HUDEP-2 (cell line): ENCODE data around the gene WWTR1.
A peak's percentile ranks its signal among the peaks of the same experiment; 100 is the strongest.

ENCODE experiments used
- DNase-seq, 76 experiments: peaks; one replicate each; lab custom pipeline; 2025; ENCODE audit not compliant: unreplicated experiment in 76 of 76; lab: John Stamatoyannopoulos, UW

The WWTR1 gene

DNA sequence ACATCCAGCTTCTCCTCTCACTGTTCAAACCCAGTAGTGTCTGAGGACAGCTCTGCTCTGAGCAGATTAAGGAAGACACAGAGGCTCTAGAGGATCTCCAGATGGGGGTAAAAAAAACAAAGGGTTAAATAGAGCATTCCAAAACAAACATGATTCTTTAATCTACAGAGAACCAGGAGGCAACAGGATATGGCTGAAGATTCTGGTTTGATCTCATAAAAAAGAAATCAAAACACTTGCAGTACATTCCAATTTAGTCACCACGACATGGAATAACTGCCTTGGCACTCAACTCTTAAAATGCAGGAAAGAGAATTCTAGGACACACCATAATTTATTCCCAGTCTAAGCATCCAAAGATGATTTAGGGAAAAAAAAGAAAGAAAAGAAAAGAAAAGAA lies 151.3 kb downstream of the WWTR1 start:
- no peak for DNase-seq

DNA sequence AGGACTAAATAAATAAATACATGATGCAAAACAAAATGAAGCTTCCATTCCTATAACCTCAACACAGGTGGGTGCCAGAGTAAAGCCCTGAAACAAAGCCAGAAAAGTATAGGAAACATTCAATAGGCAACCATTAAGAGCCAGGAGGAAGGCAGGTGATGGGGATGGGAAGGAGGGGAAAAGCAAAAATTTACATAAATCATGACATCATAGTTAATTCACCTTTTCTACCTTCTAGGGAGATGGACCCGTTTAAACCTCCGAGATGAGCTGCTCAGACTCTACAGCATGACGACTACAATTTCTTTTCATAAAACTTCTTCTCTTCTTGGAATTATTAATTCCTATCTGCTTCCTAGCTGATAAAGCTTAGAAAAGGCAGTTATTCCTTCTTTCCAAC lies 155.4 kb downstream of the WWTR1 start:
- no peak for DNase-seq

DNA sequence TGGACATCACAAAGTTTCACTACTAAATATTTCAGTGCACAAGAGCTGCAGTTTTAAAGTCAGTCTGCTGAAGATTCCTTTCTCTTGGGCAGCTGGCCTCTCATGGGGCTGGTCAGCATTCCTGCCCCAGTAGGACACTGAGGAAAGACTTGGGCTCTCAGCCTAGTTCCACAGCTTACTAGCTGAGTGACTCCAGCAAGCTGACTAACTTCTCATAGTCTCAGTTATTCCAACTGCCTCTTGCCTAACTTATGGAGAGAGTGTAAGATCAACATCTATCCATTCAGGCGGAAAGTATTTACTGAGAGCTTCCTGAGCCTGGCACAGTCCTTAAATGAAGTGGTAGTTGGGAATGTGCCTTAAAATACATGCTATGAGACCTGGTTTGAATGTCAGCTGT lies 156.3 kb downstream of the WWTR1 start:
- DNase-seq, result no peak

DNA sequence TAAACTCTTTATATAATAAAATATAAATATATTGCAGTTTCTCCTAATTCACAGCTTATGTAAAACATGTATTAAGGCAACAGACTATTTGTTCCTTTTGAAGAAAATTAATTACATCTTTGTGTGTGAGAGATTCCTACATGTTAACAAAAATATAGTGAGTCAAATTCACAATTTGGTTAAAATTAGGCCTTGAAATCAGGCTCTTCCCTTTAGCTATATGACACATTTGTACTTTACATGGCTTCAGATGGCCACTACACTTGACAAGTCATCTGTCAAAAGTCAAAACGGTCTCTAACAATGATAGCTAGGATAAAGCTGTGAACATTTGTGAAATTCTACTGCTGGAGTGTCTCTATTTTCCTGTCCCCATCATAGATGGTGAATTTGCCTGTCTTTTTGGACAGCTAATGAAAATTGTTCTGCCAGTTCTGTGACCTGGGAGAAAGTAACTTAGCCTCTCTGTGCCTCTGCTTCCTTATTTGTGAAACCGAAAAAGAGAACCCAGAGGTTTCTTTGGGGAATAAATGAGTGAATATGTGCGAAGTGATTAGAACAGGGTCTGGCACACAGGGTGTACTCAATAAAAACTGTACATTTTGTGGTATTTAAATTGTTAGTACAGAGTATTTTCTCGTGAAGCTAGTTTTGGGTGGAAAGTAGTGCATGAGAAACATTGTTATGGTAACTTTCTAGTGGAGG lies 159.7 kb downstream of the WWTR1 start:
- no peak for DNase-seq

DNA sequence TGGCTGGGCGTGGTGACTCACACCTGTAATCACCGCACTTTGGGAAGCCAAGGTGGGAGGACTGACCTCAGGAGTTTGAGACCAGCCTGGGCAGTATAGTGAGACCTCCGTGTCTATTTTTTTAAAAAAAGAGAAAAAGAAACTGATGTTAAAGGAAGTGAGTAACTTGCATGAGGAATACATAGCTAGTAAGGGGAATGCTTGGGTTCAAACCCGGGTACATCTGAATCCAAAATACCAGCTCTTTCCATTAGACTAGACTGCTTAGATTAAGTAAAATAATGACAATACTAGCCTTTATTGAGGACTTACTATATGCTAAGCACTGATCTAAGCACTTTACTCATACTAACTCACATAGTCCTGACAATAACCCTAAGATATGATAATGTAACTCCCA lies 160.9 kb downstream of the WWTR1 start:
- DNase-seq, result no peak

DNA sequence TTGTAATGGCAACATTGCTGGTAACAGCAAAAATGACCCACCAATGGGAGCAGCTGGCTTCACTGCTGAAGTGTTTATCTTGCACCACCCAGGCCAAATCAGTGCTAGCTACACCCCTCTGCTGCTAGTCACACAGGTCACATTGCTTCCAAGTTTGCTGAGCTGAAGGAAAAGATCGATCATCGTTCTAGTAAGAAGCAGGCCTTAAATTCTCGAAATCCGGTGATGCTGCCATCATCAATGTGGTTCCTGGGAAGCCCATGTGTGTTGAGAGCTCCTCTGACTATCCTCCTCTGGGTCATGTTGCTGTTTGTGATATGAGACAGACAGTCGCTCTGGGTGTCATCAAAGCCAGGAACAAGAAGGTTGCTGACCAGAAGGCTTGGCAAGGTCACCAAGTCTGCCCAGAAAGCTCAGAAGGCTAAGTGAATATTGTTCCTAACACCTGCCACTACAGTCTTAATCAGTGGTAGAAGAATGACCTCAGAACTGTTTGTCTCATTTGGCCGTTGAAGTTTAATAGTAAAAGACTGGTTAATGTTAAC lies 162.2 kb downstream of the WWTR1 start:
- no peak for DNase-seq

DNA sequence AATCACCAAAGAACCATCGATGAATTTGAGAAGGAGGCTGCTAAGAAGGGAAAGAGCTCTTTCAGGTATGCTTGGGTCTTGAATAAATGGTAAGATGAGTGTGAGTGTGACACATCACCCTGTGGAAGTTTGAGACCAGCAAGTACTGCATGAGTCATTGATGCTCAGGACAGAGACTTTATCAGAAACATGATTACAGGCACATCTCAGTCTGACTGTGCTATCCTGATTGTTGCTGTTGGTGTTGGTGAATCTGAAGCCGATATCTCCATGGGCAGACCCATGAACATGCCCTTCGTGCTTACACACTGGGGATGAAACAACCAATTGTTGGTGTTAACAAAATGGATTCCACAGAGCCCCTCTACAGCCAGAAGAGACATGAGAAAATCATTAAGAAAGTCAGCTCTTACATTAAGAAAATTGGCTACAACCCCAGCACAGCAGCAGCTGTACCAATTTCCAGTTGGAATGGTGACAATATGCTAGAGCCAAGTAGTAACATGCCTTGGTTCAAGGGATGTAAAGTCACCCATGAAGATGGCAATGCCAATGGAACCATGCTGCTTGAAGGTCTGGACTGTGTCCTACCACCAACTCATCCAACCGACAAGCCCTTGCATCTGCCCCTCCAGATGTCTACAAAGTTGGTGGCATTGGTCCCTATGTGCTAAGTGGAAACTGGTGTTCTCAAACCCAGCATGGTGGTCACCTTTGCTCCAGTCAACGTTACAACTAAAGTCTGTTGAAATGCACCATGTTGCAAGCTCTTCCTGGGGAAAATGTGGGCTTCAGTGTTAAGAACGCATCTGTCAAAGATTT lies 162.9 kb downstream of the WWTR1 start:
- DNase-seq, result peak in 8 of 76 experiments; percentile 1 to 32 (median 14)

DNA sequence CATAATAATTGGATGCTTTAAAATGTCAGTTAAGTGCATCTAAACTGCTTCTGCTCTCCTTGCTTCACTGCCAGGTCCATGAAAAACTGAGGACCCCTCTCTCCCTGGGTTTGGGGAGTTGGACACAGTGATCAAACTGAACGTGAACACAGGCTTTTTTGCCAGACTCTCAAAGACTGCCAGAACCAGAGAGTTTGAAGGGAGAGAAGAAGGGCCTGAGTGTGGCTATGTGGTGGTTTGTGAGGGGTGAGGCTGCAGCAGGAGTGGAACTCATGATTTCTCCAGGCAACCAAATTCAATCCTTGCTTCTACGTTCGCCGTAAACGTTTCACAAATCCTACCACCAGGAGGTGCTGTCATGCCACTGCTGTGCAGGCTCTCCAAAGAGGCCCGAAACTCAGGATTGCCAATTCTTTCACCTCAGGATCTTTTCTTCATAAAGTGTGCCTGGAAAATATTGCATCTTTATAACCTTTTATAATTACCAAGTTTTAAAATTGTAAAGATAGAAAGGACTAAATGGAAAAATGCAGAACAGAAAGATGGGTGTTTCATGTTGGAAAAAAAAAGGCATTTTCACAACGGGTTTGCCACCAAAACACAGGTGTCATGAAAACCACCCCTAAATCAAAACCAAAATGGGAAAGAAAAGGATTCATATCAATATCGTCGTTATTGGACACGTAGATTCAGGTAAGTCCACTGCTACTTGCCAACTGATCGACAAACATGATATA lies 163.6 kb downstream of the WWTR1 start:
- peak in 36 of 76 experiments; percentile 2 to 57 (median 16) for DNase-seq

DNA sequence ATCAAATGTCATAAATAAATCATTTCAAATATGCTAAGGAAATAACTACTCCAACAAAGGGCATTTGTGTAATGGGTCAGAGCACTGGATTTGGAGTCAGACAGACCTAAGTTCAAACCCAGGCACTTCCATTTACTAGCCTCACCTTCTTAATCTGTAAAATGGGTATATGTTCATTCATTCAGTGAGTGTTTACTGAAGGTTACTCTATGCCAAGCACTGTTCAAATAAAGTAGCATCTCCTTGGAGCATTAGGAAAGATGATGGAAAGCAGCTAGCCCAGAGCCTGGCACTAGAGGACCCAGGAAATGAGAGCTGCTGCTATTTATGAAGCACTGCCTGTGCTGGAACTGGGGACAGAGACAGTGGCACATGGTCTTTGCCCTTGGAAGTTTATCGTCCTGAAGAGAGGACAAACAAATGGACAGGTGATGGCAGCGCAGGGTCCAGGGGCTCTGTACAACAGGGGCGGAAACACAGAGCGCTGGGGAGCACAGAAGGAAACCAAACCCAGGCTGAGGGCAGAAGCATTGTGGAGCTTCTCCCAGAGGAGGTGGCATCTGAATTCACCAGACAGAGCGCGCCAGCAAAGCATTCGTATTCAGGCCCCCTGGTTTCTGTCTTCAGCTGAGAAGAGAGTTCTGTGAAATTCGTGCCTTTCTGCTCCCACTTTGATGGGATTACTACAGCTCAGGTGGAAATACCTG lies 164.4 kb downstream of the WWTR1 start:
- DNase-seq, result no peak

DNA sequence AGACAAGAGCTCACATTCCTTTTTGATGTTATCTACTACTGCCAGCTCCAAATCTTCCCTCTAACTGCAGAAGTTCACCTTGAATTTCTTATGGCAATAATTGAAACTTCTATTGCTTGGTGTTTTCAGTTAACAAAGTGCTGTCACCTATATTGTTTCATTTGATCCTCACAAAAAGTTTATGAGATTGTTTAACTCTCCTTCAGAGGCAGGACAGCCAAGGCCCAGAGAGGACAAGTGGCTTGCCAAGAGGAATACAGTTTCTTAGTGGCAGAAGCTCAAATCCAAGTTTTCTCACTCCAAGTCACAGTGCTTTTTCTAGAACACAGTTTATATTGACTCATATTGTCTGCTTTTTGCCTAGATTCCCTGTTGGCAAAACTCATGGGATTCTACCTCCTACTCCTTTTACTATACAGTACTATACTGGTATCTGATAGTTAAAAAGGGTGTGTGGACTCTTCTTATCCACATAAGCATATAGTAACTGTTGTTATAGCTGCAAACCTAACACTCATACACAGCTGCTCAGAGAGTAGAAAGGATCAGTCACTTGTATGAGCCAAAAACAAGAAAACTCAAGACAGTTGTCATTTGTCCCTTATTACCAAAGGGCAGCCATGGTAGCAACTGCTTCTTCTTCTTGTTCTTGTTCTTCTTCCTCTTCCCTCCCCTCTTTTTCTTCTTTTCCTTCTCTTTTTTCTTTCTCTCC lies 167.4 kb downstream of the WWTR1 start:
- no peak for DNase-seq

DNA sequence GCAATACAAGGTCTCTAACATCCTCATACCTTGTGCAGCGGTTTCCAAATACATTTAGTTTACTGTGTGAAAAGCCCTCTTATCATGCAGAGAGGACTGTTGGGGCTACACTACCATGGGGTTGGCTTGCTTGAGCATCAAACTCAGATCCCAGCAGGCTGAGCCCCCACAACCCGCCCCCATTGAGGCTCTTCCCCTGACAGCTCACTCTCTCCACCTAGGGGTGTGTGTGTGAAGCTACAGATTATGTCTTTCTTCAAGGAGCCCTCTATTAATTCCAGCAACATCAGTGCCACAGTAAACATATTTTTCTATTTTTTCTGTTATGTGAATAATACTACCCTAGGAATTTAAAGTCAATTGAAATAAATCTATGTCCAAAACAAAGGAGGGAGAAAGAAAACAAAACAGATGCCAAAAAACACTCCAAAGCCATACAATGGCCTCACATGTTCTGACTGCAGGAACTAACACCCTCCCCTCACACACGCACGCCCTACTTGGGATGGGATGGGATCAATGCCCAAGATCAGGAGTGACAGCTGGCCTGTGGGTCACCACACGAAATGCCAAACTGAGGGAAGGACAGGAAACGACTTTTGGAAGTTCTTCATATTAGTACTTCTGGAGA lies 168.7 kb downstream of the WWTR1 start:
- DNase-seq, result no peak

DNA sequence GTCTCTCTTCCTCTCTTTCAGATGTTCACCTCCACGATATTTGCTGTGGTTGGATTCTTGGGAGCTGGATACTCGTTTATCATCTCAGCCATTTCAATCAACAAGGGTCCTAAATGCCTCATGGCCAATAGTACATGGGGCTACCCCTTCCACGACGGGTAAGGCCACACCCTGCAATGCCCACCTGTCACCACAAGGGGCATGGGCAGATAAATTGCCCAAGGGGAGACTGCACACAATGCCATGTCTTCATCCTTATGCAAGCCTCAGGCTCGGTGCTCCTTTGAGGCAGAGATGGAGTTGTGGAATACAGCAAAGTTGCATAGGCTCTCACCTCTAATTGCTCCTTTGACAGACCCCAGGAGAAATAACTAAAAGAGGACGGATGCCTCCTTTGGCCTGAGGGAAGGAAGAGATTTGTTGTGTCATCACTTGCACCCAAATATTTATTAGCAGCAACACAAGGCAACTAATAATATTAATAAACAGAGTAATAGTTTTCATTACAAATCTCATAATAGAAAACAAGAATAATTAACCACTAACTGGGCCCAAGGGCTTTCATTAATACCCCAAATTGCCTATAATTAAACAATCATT lies 170.1 kb downstream of the WWTR1 start:
- DNase-seq, result peak in 29 of 76 experiments; percentile 1 to 40 (median 11)

DNA sequence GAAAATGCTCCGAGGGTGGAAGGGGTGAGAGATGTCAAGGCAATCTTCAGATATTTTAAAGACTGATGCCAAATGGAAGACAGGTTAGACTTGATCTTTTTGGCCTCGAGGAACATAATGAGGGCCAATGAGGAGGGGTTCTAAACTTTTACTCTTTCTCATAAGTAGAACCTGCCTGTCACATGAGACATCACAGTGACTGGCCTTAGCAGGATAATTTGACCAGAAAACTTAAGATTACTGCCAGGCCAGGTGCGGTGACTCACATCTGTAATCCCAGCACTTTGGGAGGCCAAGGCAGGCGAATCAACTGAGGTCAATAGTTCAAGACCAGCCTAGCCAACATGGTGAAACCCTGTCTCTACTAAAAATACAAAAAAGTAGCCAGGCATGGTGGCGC lies 171.1 kb downstream of the WWTR1 start:
- DNase-seq, result no peak

DNA sequence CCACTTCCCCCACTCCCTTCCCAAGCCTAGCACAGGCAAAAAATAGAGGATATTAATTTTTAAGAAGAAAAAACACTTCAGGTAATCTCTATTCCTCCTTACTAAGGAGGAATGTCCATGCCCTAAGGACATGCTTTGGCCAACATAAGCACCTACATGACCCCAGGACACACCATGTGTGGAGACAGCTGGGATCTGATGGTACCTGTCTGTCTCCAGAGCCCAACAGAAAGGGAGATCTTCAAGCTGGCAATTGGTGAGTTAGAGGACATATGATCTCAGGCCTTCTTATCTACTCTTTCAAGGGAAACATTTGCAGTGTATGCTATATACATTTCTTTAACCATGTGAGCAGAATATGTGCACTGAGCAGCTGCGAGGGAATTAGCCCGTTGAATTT lies 176.3 kb downstream of the WWTR1 start:
- no peak for DNase-seq

DNA sequence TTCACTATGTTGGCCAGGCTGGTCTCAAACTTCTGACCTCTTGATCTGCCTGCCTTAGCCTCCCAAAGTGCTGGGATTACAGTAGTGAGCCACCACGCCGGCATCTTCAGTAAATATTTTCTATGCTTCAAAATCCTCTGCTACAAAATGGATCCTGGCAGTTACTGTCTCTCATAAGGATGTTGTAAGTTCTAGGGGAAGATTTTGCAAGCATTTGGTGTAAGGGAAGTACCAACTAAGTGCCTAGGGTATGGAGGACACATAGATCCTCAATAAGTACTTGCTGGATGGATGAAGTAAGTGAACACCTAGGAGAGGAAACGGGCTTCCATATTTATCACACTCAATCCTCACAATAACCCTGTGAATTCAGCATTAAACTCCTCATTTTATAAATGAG lies 176.8 kb downstream of the WWTR1 start:
- DNase-seq, result no peak

DNA sequence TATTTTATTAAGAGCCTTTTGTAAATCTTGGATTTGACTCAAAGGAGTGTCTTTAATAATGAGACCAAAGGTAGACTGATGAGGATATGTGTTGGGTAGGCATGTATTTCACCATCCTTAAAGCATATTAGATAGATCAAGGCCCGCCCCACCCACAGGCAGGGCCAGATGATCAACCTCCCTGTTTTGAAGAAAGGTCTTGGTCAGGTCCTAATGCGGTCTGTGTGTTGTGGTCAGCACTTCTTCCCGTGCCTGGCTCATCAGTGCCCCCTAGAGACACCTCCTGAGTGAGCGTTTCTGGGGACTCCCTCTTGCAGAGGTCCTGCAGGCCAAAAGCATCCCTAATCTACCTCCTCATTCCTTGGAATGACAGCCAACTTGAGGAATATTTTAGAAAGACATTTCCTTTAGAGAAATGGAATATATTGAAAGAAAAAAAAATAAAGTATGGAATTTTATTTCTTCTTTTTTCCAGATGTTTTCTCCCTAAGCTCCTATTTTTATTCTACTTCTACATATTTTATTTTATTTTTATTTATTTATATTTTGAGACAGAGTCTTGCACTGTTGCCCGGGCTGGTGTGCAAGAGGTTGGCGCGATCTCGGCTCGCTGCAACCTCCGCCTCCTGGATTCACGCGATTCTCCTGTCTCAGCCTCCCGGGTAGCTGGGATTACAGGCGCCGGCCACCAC lies 177.4 kb downstream of the WWTR1 start:
- DNase-seq, result peak in 47 of 76 experiments; percentile 2 to 76 (median 25)

DNA sequence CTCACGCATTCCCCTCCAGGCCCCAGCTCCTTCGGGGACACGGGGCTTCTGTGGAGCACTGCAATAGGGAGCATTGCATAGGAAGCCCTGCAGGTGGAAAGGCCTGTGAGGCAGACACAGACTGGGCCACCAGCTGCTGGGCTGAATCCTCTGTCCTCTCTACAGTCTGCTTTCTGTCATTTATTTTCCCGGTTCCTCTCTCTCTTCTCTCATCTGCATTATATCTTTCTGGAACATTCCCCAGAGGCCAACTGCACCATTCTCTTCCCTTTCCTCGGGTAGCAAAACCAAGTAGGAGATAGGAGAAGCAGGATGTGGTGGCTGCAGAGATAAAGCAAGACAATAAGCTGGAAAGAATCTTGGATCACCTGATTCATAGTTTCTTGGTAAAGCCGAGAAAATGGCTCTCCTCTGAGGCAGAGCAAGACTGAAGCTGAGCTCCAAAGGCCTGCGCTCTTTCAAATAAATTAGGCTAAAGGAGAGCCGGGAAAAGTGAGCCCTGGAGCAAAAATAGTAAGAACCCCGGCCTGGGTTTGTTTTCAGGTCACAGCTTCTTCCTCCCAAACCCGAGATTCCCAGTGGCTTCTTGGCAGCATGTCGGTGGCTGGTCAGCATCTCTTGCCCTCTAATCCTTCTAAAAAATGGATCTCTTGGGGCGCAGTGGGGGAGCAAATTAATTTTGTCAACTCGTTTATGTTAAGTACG lies 178.1 kb downstream of the WWTR1 start:
- DNase-seq, result no peak

DNA sequence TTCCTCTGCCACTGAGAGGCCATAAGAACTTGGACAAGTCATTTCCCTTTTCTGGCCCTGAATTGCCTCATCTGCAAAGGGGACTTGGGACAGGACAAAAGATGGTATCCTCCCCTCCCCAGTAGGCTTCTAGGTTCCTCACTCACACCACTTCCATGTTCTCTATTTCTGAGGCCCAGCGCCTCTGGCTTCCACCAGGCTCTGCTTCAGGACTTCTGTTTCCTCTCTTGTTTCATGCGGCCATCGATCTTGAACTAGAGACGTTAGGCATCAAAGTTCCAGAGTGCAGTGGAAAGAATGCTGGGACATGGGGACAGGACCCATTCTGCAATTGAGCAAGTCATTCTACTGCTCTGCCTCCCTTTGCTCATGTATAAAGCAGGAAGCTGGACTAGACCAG lies 181.6 kb downstream of the WWTR1 start:
- DNase-seq, result no peak
